ENCODE results near the gene ARHGEF7. TPM values are rescaled to one million over a fixed set of nuclear protein-coding genes. Genes with fewer than 3 reads are reported as not detected.

The ARHGEF7 gene
- total RNA-seq, 1 donor from 2014 or later = 64.6 TPM

DNA sequence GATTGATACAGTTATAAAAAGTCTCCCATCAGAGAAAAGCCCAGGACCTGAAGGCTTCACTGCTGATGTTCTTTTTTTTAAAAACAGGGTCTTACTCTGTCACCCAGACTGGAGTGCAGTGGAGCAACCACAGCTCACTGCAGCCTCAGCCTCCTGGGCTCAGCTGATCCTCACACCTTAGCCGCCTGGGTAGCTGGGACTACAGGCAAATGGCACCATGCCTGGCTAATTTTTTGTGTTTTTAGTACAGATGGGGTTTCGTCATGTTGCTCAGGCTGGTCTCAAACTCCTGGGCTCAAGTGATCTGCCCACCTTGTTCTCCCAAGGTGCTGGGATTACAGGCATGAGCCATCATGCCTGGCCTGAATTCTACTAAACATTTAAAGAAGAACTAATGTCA, 238.4 kb downstream of the ARHGEF7 start:
- Histone ChIP-seq H3K4me1 (no peaks in the 10 kb centered on the region), H3K36me3 (no peaks in the 10 kb centered on the region), H3K4me2 (no peak overlapping the region), H3F3A (ENCODE audit: low read depth) (no peaks in the 10 kb centered on the region), H2AFZ (replicated peaks) (no peak overlapping the region), H3K27me3 (no peaks in the 10 kb centered on the region), H3K27ac (no peak overlapping the region), H4K20me1 (ENCODE audit: low read depth) (no peaks in the 10 kb centered on the region), H3K4me3 (no peak overlapping the region), H3K9me3 (ENCODE audit: low read depth) (no peaks in the 10 kb centered on the region), H3K79me2 (ENCODE audit: low read depth) (no peaks in the 10 kb centered on the region), H3K9ac (no peak overlapping the region)
- H3K9me3 Mint-ChIP-seq = no peaks in the 10 kb centered on the region
- no peaks in the 10 kb centered on the region for H3K4me1 Mint-ChIP-seq
- H3K27me3 Mint-ChIP-seq (ENCODE audit: insufficient read depth, low read depth) = no peaks in the 10 kb centered on the region
- TF ChIP-seq EZH2phosphoT487 (IDR thresholded peaks at IDR 0.05) (no peak), EZH2 (IDR thresholded peaks at IDR 0.05) (no peak)
- TF ChIP-seq, protein P1, sequence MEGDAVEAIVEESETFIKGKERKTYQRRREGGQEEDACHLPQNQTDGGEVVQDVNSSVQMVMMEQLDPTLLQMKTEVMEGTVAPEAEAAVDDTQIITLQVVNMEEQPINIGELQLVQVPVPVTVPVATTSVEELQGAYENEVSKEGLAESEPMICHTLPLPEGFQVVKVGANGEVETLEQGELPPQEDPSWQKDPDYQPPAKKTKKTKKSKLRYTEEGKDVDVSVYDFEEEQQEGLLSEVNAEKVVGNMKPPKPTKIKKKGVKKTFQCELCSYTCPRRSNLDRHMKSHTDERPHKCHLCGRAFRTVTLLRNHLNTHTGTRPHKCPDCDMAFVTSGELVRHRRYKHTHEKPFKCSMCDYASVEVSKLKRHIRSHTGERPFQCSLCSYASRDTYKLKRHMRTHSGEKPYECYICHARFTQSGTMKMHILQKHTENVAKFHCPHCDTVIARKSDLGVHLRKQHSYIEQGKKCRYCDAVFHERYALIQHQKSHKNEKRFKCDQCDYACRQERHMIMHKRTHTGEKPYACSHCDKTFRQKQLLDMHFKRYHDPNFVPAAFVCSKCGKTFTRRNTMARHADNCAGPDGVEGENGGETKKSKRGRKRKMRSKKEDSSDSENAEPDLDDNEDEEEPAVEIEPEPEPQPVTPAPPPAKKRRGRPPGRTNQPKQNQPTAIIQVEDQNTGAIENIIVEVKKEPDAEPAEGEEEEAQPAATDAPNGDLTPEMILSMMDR (IDR thresholded peaks at IDR 0.05) = no peak
- H3K4me3 Mint-ChIP-seq = no peak overlapping the region
- H3K36me3 Mint-ChIP-seq = no peaks in the 10 kb centered on the region
- H3K27ac Mint-ChIP-seq = no peak overlapping the region
- DNase-seq (ENCODE audit: low spot score) = no peak

- H3K27ac ChIP-seq = no peak overlapping the region
- no peaks in the 10 kb centered on the region for H3K9me3 Mint-ChIP-seq
- H3K9me3 ChIP-seq (ENCODE audit: low read depth) = no peaks in the 10 kb centered on the region
- H3K4me3 Mint-ChIP-seq = no peak overlapping the region
- DNase-seq (ENCODE audit: low spot score) = no peak
- H3K4me1 ChIP-seq = peaks cover 2% of the 10 kb centered on the region
- no peaks in the 10 kb centered on the region for H3K27me3 ChIP-seq
- H3K9ac ChIP-seq = no peak overlapping the region
- H3K27me3 Mint-ChIP-seq (ENCODE audit: insufficient read depth, low read depth) = no peaks in the 10 kb centered on the region
- no peak overlapping the region for H3K4me3 ChIP-seq
- H3K36me3 Mint-ChIP-seq = no peaks in the 10 kb centered on the region
- H3K4me1 Mint-ChIP-seq = peaks cover 2% of the 10 kb centered on the region
- H3K79me2 ChIP-seq (ENCODE audit: low read depth) = no peaks in the 10 kb centered on the region
- H4K20me1 ChIP-seq (ENCODE audit: low read depth) = no peaks in the 10 kb centered on the region
- no peaks in the 10 kb centered on the region for H3K36me3 ChIP-seq
- no peak overlapping the region for H3K27ac Mint-ChIP-seq
- TF ChIP-seq EZH2phosphoT487 (IDR thresholded peaks at IDR 0.05) (no peak), EZH2 (IDR thresholded peaks at IDR 0.05) (no peak)
- TF ChIP-seq, protein P1 (IDR thresholded peaks at IDR 0.05) = no peak
- H3F3A ChIP-seq (ENCODE audit: low read depth) = no peaks in the 10 kb centered on the region
- no peak overlapping the region for H3K4me2 ChIP-seq
- no peak overlapping the region for H2AFZ ChIP-seq (replicated peaks)
Measured at GRCh38 chr13:111354789-111355188, 239.7 kb downstream of the ARHGEF7 start.

Other genes with a start within 250 kb of the ARHGEF7 start
- gene ANKRD10, start 200.2 kb upstream of the ARHGEF7 start, total RNA-seq (ENCODE audit: low replicate concordance) = 188 and 212 TPM in 2 replicates
- 0.65 TPM in 1 of 2 replicates, not detected in the other for gene TEX29, start 205.3 kb downstream of the ARHGEF7 start, total RNA-seq (ENCODE audit: low replicate concordance)

All from neural progenitor cell (in vitro differentiated cells).